CD4-positive, alpha-beta T cell treated with Interferon alpha-2 for 1 hour (primary cell): ENCODE measurements around the gene ATP11A.
"Not testable (repeated sequence)": the region's sequence is repeated elsewhere in the genome, so short reads cannot be mapped to it uniquely, and the experiment has no call there.

ENCODE experiments used
- DNase-seq, 2 donors: peaks; one replicate each; pipeline ENCODE4 v3.0.0-alpha.2; 2020 to 2022

ATP11A gene

GRCh38 chr13:112671359-112671758 lies 18.5 kb upstream of the ATP11A start:
- DNase-seq = no peak

- no peak for DNase-seq
These were observed 17.1 kb upstream of the ATP11A start for GRCh38 chr13:112672651-112673284.

GRCh38 chr13:112674412-112675365 lies 15.1 kb upstream of the ATP11A start:
- DNase-seq = no peak

- no peak for DNase-seq
These were observed 14.5 kb upstream of the ATP11A start for GRCh38 chr13:112675366-112675756.

GRCh38 chr13:112677421-112677962 lies 12.3 kb upstream of the ATP11A start:
- not testable (repeated sequence) for DNase-seq

- DNase-seq = no peak
These were observed 10.5 kb upstream of the ATP11A start for GRCh38 chr13:112679381-112679780.

- DNase-seq = no peak
These were observed 9.7 kb upstream of the ATP11A start for GRCh38 chr13:112679932-112680677.

GRCh38 chr13:112680741-112681360 lies 9.0 kb upstream of the ATP11A start:
- no peak for DNase-seq

GRCh38 chr13:112683581-112683980 lies 6.3 kb upstream of the ATP11A start:
- DNase-seq = no peak

- no peak for DNase-seq
These were observed 5.6 kb upstream of the ATP11A start for GRCh38 chr13:112684071-112684845.

GRCh38 chr13:112685189-112685805 lies 4.5 kb upstream of the ATP11A start:
- not testable (repeated sequence) for DNase-seq

GRCh38 chr13:112685896-112686295 lies 3.9 kb upstream of the ATP11A start:
- no peak for DNase-seq

- DNase-seq = no peak
These were observed 3.5 kb upstream of the ATP11A start for GRCh38 chr13:112686364-112686763.

GRCh38 chr13:112686987-112687386 lies 2.9 kb upstream of the ATP11A start:
- DNase-seq = no peak

- no peak for DNase-seq
These were observed 1.8 kb upstream of the ATP11A start for GRCh38 chr13:112687836-112688559.

- peak; percentile 44 to 50 for DNase-seq
These were observed 1.1 kb upstream of the ATP11A start for GRCh38 chr13:112688560-112689302.

GRCh38 chr13:112690283-112690929 lies 568 bp downstream of the ATP11A start:
- peak in 1 of 2 donors; percentile 16 for DNase-seq

GRCh38 chr13:112692104-112692503 lies 2.3 kb downstream of the ATP11A start:
- no peak for DNase-seq

GRCh38 chr13:112692586-112692985 lies 2.7 kb downstream of the ATP11A start:
- DNase-seq = no peak
